ENCODE measurements around the gene PPP1R3E. TPM values are rescaled to one million over a fixed set of nuclear protein-coding genes. Genes with fewer than 3 reads are reported as not detected.
A peak's percentile ranks its signal among the peaks of the same experiment; 100 is the strongest.

Gene PPP1R3E
- total and polyA plus RNA-seq, 2 of the 13 experiments (the other 11 are each of a cell fraction or from before 2014, with no cell fraction given), result 16.5 to 26.5 TPM

GRCh38 chr14:23286020-23286901 lies 16.4 kb downstream of the PPP1R3E start, which contains the start of gene HOMEZ (continued):
- TF ChIP-seq RFXAP (CRISPR knock-in tag; IDR thresholded peaks at IDR 0.05; ENCODE audit: borderline replicate concordance), result peak; percentile 98
- TF ChIP-seq, protein P1, sequence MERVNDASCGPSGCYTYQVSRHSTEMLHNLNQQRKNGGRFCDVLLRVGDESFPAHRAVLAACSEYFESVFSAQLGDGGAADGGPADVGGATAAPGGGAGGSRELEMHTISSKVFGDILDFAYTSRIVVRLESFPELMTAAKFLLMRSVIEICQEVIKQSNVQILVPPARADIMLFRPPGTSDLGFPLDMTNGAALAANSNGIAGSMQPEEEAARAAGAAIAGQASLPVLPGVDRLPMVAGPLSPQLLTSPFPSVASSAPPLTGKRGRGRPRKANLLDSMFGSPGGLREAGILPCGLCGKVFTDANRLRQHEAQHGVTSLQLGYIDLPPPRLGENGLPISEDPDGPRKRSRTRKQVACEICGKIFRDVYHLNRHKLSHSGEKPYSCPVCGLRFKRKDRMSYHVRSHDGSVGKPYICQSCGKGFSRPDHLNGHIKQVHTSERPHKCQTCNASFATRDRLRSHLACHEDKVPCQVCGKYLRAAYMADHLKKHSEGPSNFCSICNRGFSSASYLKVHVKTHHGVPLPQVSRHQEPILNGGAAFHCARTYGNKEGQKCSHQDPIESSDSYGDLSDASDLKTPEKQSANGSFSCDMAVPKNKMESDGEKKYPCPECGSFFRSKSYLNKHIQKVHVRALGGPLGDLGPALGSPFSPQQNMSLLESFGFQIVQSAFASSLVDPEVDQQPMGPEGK (CRISPR knock-in tag; IDR thresholded peaks at IDR 0.05), result peak; percentile 95
- no peak for TF ChIP-seq TERF1 (CRISPR knock-in tag; IDR thresholded peaks at IDR 0.05)
- peak; percentile 19; the same call in 1 of the 2 replicates for TF ChIP-seq ZBTB44 (CRISPR knock-in tag; IDR thresholded peaks at IDR 0.05)
- peak; percentile 93 for TF ChIP-seq ZNF160 (CRISPR knock-in tag; IDR thresholded peaks at IDR 0.05)
- TF ChIP-seq GZF1 (CRISPR knock-in tag; IDR thresholded peaks at IDR 0.05), result peak; percentile 25; the same call in 1 of the 2 replicates
- peak; percentile 90 for TF ChIP-seq DMAP1 (CRISPR knock-in tag; IDR thresholded peaks at IDR 0.05)
- peak; percentile 89; the same call in 1 of the 2 replicates for TF ChIP-seq ZNF343 (CRISPR knock-in tag; IDR thresholded peaks at IDR 0.05)
- TF ChIP-seq POLR2AphosphoS2 (IDR thresholded peaks at IDR 0.05; ENCODE audit: low read depth, low read length), result no peak
- peak; percentile 63 for TF ChIP-seq PHF5A (CRISPR knock-in tag; IDR thresholded peaks at IDR 0.05; ENCODE audit: low read depth, unreplicated experiment)
- TF ChIP-seq, protein P2, sequence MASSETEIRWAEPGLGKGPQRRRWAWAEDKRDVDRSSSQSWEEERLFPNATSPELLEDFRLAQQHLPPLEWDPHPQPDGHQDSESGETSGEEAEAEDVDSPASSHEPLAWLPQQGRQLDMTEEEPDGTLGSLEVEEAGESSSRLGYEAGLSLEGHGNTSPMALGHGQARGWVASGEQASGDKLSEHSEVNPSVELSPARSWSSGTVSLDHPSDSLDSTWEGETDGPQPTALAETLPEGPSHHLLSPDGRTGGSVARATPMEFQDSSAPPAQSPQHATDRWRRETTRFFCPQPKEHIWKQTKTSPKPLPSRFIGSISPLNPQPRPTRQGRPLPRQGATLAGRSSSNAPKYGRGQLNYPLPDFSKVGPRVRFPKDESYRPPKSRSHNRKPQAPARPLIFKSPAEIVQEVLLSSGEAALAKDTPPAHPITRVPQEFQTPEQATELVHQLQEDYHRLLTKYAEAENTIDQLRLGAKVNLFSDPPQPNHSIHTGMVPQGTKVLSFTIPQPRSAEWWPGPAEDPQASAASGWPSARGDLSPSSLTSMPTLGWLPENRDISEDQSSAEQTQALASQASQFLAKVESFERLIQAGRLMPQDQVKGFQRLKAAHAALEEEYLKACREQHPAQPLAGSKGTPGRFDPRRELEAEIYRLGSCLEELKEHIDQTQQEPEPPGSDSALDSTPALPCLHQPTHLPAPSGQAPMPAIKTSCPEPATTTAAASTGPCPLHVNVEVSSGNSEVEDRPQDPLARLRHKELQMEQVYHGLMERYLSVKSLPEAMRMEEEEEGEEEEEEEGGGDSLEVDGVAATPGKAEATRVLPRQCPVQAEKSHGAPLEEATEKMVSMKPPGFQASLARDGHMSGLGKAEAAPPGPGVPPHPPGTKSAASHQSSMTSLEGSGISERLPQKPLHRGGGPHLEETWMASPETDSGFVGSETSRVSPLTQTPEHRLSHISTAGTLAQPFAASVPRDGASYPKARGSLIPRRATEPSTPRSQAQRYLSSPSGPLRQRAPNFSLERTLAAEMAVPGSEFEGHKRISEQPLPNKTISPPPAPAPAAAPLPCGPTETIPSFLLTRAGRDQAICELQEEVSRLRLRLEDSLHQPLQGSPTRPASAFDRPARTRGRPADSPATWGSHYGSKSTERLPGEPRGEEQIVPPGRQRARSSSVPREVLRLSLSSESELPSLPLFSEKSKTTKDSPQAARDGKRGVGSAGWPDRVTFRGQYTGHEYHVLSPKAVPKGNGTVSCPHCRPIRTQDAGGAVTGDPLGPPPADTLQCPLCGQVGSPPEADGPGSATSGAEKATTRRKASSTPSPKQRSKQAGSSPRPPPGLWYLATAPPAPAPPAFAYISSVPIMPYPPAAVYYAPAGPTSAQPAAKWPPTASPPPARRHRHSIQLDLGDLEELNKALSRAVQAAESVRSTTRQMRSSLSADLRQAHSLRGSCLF (CRISPR knock-in tag; IDR thresholded peaks at IDR 0.05; ENCODE audit: borderline replicate concordance), result no peak
- TF ChIP-seq FOXK2 (IDR thresholded peaks at IDR 0.05), result no peak
- TF ChIP-seq GLI4 (CRISPR knock-in tag; IDR thresholded peaks at IDR 0.05; ENCODE audit: borderline replicate concordance), result peak; percentile 75
- TF ChIP-seq ERF (CRISPR knock-in tag; IDR thresholded peaks at IDR 0.05), result peak; percentile 91
- TF ChIP-seq CSRNP1 (CRISPR knock-in tag; IDR thresholded peaks at IDR 0.05), result peak; percentile 15; the same call in 1 of the 2 replicates
